Measurements from ENCODE around the gene CPLX3.

DNA sequence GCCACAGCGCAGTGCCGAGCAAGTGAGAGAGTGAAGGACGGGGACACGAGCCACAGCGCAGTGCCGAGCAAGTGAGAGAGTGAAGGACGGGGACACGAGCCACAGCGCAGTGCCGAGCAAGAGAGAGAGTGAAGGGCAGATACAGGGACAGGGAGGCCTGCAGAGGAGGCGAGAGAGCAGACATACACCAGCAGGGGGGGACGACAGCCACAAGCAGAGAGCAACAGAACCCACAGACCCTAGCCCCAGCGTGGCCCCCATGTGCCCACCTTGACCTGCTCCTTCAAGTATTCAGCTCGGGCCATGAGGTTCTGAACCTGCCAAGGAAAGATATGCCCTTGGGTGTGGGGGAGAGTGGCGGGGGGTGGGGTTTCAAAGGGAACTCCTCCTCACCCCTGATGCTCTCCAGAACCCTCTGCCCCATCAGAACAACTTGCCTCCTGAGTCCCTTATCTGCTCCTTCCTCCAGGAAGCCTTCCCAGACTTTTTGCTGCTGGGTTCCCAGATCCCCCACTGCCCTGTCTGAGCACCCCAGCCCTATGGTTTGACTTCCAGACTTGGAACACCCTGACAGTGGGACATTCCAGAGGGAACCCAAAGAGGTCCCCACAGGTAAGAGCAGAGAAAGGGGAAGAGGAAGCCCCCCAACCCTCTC, 11.2 kb downstream of the CPLX3 start:
- TF ChIP-seq EP300 (IDR thresholded peaks at IDR 0.05; ENCODE audit: borderline replicate concordance) = no peak
- TF ChIP-seq, protein P1, sequence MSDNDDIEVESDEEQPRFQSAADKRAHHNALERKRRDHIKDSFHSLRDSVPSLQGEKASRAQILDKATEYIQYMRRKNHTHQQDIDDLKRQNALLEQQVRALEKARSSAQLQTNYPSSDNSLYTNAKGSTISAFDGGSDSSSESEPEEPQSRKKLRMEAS (IDR thresholded peaks at IDR 0.05) = no peak
- TF ChIP-seq YY1 (IDR thresholded peaks at IDR 0.05; ENCODE audit: low read depth) = no peak
- no peak for TF ChIP-seq TAF1 (IDR thresholded peaks at IDR 0.05; ENCODE audit: low read depth)
- no peak for TF ChIP-seq CEBPB (IDR thresholded peaks at IDR 0.05)
- no peak for TF ChIP-seq USF1 (IDR thresholded peaks at IDR 0.05)
- TF ChIP-seq CREB1 (IDR thresholded peaks at IDR 0.05; ENCODE audit: low read depth) = no peak
- no peak for TF ChIP-seq FOXM1 (IDR thresholded peaks at IDR 0.05; ENCODE audit: borderline replicate concordance, low read depth)
- TF ChIP-seq NFIC (IDR thresholded peaks at IDR 0.05) = no peak
- TF ChIP-seq RAD21 (IDR thresholded peaks at IDR 0.05; ENCODE audit: low read depth) = no peak
- TF ChIP-seq EGR1 (IDR thresholded peaks at IDR 0.05) = no peak
- TF ChIP-seq TEAD4 (IDR thresholded peaks at IDR 0.05) = no peak
